B cell (primary cell): ENCODE measurements around the gene HAUS2.

Experiments
- EZH2 ChIP-seq: IDR thresholded peaks from 2 replicates; pipeline ENCODE4 v1.6.1; 2012; ENCODE audit warnings: borderline replicate concordance, low read depth, mild to moderate bottlenecking, moderate library complexity, low read length; ENCODE audit not compliant: insufficient read depth, poor library complexity, severe bottlenecking
- TF ChIP-seq, protein P1 (sequence below): fragments of 200-600 bp; IDR thresholded peaks from one replicate; pipeline ENCODE4 v1.8.0; 2022; ENCODE audit warnings: antibody characterized with exemption, mild to moderate bottlenecking

DNA sequence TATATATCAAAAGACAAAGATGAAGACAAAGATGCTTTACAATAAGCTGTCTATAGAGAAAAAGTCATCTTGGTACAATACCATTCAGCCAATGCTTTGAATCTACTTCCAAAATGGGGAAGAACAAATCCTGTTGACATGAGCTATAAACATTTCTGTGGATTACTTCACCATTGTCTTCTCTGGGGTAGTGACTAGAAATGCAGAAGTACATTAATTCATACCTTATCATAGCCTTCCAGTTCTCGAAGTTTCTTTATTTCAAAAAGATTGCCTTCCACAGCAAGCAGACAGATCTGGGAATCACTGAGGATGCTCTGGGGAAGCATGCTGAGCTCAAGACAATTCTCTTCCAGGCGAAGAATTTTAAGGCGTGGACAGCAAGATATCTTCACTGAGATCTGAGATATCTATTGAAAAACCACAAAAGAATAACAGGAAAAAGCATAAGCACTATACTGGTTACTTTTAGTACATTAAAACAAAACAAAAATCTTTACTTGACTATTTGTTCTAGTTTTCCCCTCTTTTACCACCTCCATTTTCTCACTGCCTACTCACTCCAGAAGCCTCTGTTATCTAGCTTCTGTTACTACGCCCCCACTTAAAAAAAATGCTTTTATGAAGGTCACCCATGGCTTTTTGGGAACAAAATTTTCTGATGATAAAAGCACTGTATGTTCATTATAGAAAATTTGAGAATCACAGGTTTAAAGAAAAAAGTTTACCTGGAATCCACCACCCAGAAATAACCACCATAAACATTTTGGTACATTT lies 3.6 kb upstream of the HAUS2 start:
- TF ChIP-seq, protein P1, sequence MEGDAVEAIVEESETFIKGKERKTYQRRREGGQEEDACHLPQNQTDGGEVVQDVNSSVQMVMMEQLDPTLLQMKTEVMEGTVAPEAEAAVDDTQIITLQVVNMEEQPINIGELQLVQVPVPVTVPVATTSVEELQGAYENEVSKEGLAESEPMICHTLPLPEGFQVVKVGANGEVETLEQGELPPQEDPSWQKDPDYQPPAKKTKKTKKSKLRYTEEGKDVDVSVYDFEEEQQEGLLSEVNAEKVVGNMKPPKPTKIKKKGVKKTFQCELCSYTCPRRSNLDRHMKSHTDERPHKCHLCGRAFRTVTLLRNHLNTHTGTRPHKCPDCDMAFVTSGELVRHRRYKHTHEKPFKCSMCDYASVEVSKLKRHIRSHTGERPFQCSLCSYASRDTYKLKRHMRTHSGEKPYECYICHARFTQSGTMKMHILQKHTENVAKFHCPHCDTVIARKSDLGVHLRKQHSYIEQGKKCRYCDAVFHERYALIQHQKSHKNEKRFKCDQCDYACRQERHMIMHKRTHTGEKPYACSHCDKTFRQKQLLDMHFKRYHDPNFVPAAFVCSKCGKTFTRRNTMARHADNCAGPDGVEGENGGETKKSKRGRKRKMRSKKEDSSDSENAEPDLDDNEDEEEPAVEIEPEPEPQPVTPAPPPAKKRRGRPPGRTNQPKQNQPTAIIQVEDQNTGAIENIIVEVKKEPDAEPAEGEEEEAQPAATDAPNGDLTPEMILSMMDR = no peak
- TF ChIP-seq EZH2 = no peak
